ENCODE measurements around the gene F2R. TPM values are rescaled to one million over a fixed set of nuclear protein-coding genes. Genes with fewer than 3 reads are reported as not detected.
"Not testable (repeated sequence)": the region's sequence is repeated elsewhere in the genome, so short reads cannot be mapped to it uniquely, and the experiment has no call there.

The F2R gene
- total and polyA plus RNA-seq, 2 of the 4 experiments (the other 2 are of a cell fraction) = 85.7 to 147 TPM

DNA sequence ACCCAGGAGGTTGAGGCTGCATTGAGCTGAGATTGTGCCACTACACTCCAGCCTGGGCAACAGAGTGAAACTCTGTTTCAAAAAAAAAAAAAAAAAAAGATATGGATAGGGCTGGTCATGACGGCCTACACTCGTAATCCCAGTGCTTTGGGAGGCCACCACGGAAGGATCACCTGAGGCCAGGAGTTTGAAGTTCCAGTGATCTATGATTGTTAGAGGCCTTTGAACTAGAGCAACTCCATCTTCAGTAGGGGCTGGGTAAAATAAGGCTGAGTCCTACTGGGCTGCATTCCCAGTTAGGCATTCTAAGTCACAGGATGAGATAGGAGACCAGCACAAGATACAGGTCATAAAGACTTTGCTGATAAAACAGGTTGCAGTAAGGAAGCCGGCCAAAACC, 64.7 kb downstream of the F2R start:
- H2BK5ac ChIP-seq (ENCODE audit: low read depth, low read length, poor library complexity, severe bottlenecking); H4K8ac ChIP-seq (ENCODE audit: low read depth in 2 of 2, low read length in 2 of 2); POLR2A ChIA-PET (ENCODE audit: unreplicated experiment); H3K9ac ChIP-seq (ENCODE audit: low read depth, low read length); H3K4me2 ChIP-seq (ENCODE audit: low read depth, low read length); H3K9me1 ChIP-seq (ENCODE audit: insufficient read depth, low read length); H3K23ac ChIP-seq (ENCODE audit: low read depth, low read length); H3K4me3 ChIP-seq (ENCODE audit: insufficient read depth, low read depth, low read length); H3K4me1 ChIP-seq (ENCODE audit: control insufficient read depth, insufficient read depth, low read length); H3K27me3 ChIP-seq (ENCODE audit: control insufficient read depth, insufficient read depth, low read length); H4K91ac ChIP-seq (ENCODE audit: insufficient read depth, low read depth, low read length); ATAC-seq (ENCODE audit: low read depth); in situ Hi-C loops (cut with MboI; ENCODE audit: low sequenced_read_pairs); H3K14ac ChIP-seq (replicated peaks; ENCODE audit: low read depth, low read length); H2BK15ac ChIP-seq (ENCODE audit: low read depth, low read length); H3K56ac ChIP-seq (ENCODE audit: extremely low read depth, insufficient read depth, low read length); H3K27ac ChIP-seq (ENCODE audit: insufficient read depth, low read length); BruUV-seq (replicated peaks); CTCF ChIA-PET; H2BK20ac ChIP-seq (ENCODE audit: low read depth, low read length); H3K4ac ChIP-seq (ENCODE audit: low read depth, low read length); H3K79me1 ChIP-seq (ENCODE audit: low read depth in 1 of 2, low read length in 2 of 2); H3K18ac ChIP-seq (ENCODE audit: low read depth, low read length); dilution Hi-C loops (cut with HindIII; ENCODE audit: low sequenced_read_pairs, unreplicated experiment); H3K36me3 ChIP-seq (ENCODE audit: control insufficient read depth, insufficient read depth, low read length); H2AK9ac ChIP-seq (replicated peaks; ENCODE audit: low read depth, low read length, poor library complexity); DNase-seq; H4K5ac ChIP-seq (ENCODE audit: low read depth, low read length); H2AFZ ChIP-seq (replicated peaks; ENCODE audit: low read length, poor library complexity); H2AK5ac ChIP-seq (ENCODE audit: low read depth, low read length); H2BK120ac ChIP-seq (ENCODE audit: low read depth, low read length); H4K20me1 ChIP-seq (ENCODE audit: insufficient read depth, low read length); H3K9me3 ChIP-seq (ENCODE audit: control insufficient read depth, insufficient read depth, low read length); intact Hi-C loops (cut with micrococcal nuclease): not testable (repeated sequence)
- 89% methylated on average over 3 of the region's 4 CpGs; no CpG with 5 or more reads in 1 of the 2 experiments for WGBS, 2 experiments (ENCODE audit: extremely low coverage in 2 of 2, insufficient read length in 1 of 2)

Data from IMR-90 (cell line).